HG03064 (cell line): Measurements from ENCODE around the gene POLR2F.

ENCODE experiments used
- ATAC-seq: cut with Tn5 transposase; IDR thresholded peaks from one replicate; pipeline ENCODE4 v1.9.1; 2021; ENCODE audit warnings: low read depth; ENCODE audit not compliant: unreplicated experiment

The POLR2F gene

GRCh38 chr22:37976547-37976946 lies 23.0 kb downstream of the POLR2F start:
- no peak for ATAC-seq

- ATAC-seq: no peak
These were observed 26.3 kb downstream of the POLR2F start for GRCh38 chr22:37979782-37980181.

GRCh38 chr22:37981282-37982011 lies 27.9 kb downstream of the POLR2F start:
- ATAC-seq: no peak

GRCh38 chr22:37982151-37982785 lies 28.8 kb downstream of the POLR2F start:
- ATAC-seq: no peak

- ATAC-seq: no peak
These were observed 29.7 kb downstream of the POLR2F start for GRCh38 chr22:37982938-37983859.

- no peak for ATAC-seq
These were observed 30.6 kb downstream of the POLR2F start, which contains the start of gene SOX10 for GRCh38 chr22:37983860-37984791. Gene SOX10, minus strand, starts transcription at chr22:37984555. Its CDS starts 771 bp downstream, at chr22:37983784.

- no peak for ATAC-seq
These were observed 31.6 kb downstream of the POLR2F start for GRCh38 chr22:37985050-37985585.

- ATAC-seq: no peak
These were observed 32.3 kb downstream of the POLR2F start for GRCh38 chr22:37985751-37986281.

GRCh38 chr22:37986371-37986770 lies 32.9 kb downstream of the POLR2F start:
- ATAC-seq: no peak

GRCh38 chr22:37989146-37990045 lies 35.9 kb downstream of the POLR2F start:
- ATAC-seq: no peak

- ATAC-seq: no peak
These were observed 36.8 kb downstream of the POLR2F start for GRCh38 chr22:37990301-37990700.

GRCh38 chr22:37990862-37991261 lies 37.4 kb downstream of the POLR2F start:
- no peak for ATAC-seq

GRCh38 chr22:37991731-37992442 lies 38.4 kb downstream of the POLR2F start:
- no peak for ATAC-seq

GRCh38 chr22:37994049-37994448 lies 40.5 kb downstream of the POLR2F start:
- ATAC-seq: no peak

GRCh38 chr22:37994982-37995381 lies 41.5 kb downstream of the POLR2F start:
- no peak for ATAC-seq

- no peak for ATAC-seq
These were observed 42.0 kb downstream of the POLR2F start for GRCh38 chr22:37995460-37995859.

- no peak for ATAC-seq
These were observed 42.6 kb downstream of the POLR2F start for GRCh38 chr22:37996079-37996478.
